GM23338 (cell line): ENCODE data around the gene ERAP2. TPM values are rescaled to one million over a fixed set of nuclear protein-coding genes. Genes with fewer than 3 reads are reported as not detected.

Source experiments
- ATAC-seq: fragments of 200-7000 bp; cut with Tn5 transposase; 3 replicates; pipeline ENCODE4 v1.9.1; 2020
- DNase-seq: peaks from one replicate; pipeline ENCODE4 v3.0.0-alpha.2; 2015; ENCODE audit warnings: low spot score
- H2AFZ ChIP-seq: fragments of 200-600 bp; sonication (generic); 2 replicates; pipeline ENCODE4 v1.8.0; 2016; ENCODE audit warnings: antibody characterized with exemption, mild to moderate bottlenecking, moderate library complexity
- H3F3A ChIP-seq: fragments of 200-600 bp; sonication (generic); replicated peaks from 2 replicates; pipeline ENCODE4 v1.8.0; 2017; ENCODE audit warnings: antibody characterized with exemption, mixed run types, low read depth
- H3K27ac ChIP-seq: fragments of 200-600 bp; sonication (generic); 2 replicates; pipeline ENCODE4 v1.6.1; 2016; ENCODE audit warnings: low read depth
- H3K27me3 ChIP-seq: fragments of 200-600 bp; sonication (generic); 2 replicates; pipeline ENCODE4 v1.8.0; 2016; ENCODE audit warnings: mild to moderate bottlenecking, mixed run types, moderate library complexity; ENCODE audit not compliant: insufficient read depth
- H3K36me3 ChIP-seq: fragments of 200-600 bp; sonication (generic); 2 replicates; pipeline ENCODE4 v1.8.0; 2016; ENCODE audit warnings: mild to moderate bottlenecking; ENCODE audit not compliant: insufficient read depth
- H3K4me1 ChIP-seq: fragments of 200-600 bp; sonication (generic); 2 replicates; pipeline ENCODE4 v1.8.0; 2016; ENCODE audit warnings: mild to moderate bottlenecking, moderate library complexity; ENCODE audit not compliant: insufficient read depth
- H3K4me2 ChIP-seq: fragments of 200-600 bp; sonication (generic); 2 replicates; pipeline ENCODE4 v1.7.1; 2017; ENCODE audit warnings: mixed run types
- H3K4me3 ChIP-seq: fragments of 200-600 bp; sonication (generic); 2 replicates; pipeline ENCODE4 v1.6.1; 2016; ENCODE audit warnings: mixed run types
- H3K79me2 ChIP-seq: fragments of 200-600 bp; sonication (generic); replicated peaks from 2 replicates; pipeline ENCODE4 v1.8.0; 2017; ENCODE audit warnings: mild to moderate bottlenecking; ENCODE audit not compliant: insufficient read depth
- H3K9me2 ChIP-seq: fragments of 200-600 bp; sonication (generic); 2 replicates; pipeline ENCODE4 v1.8.0; 2017; ENCODE audit not compliant: insufficient read depth
- H4K20me1 ChIP-seq: fragments of 200-600 bp; sonication (generic); replicated peaks from 2 replicates; pipeline ENCODE4 v1.8.0; 2017; ENCODE audit warnings: mild to moderate bottlenecking; ENCODE audit not compliant: insufficient read depth
- H3K27ac Mint-ChIP-seq: 2 replicates; pipeline ENCODE4 v1.8.0; 2020; ENCODE audit warnings: inconsistent platforms, mild to moderate bottlenecking, moderate library complexity, mixed read lengths
- H3K27me3 Mint-ChIP-seq: 3 replicates; pipeline ENCODE4 v1.8.0; 2022; ENCODE audit warnings: low read depth, mild to moderate bottlenecking, moderate library complexity, mixed read lengths, inconsistent platforms; ENCODE audit not compliant: insufficient read depth, poor library complexity
- H3K36me3 Mint-ChIP-seq: 3 replicates; pipeline ENCODE4 v1.8.0; 2021; ENCODE audit warnings: low read depth, mild to moderate bottlenecking, inconsistent platforms, moderate library complexity, mixed read lengths
- H3K4me1 Mint-ChIP-seq: 3 replicates; pipeline ENCODE4 v1.8.0; 2020; ENCODE audit warnings: mild to moderate bottlenecking, inconsistent platforms, mixed read lengths
- H3K4me3 Mint-ChIP-seq: 3 replicates; pipeline ENCODE4 v1.8.0; 2021; ENCODE audit warnings: moderate library complexity, mild to moderate bottlenecking, inconsistent platforms, mixed read lengths
- H3K9me3 Mint-ChIP-seq: 3 replicates; pipeline ENCODE4 v1.8.0; 2020; ENCODE audit warnings: moderate library complexity, mild to moderate bottlenecking, inconsistent platforms, mixed read lengths
- CREB1 ChIP-seq: fragments of 250-450 bp; sonication (Bioruptor Pico); IDR thresholded peaks from 2 replicates; pipeline ENCODE4 v1.5.0; 2020; ENCODE audit warnings: low read depth, mild to moderate bottlenecking, moderate library complexity
- CTCF ChIP-seq, 2 experiments: fragments of 200-600 bp in 1 of 2; sonication (generic) in 1 of 2; conservative IDR thresholded peaks; 2 replicates each; pipeline versions ENCODE4 v1.5.1 to v1.6.1; 2016 to 2017; ENCODE audit warnings: antibody characterized with exemption in 2 of 2, low read depth in 2 of 2, mild to moderate bottlenecking in 2 of 2, moderate library complexity in 1 of 2
- EZH2 ChIP-seq: fragments of 200-600 bp; sonication (generic); IDR thresholded peaks from one replicate; pipeline ENCODE4 v1.8.0; 2017; ENCODE audit warnings: antibody characterized with exemption, mild to moderate bottlenecking, low read depth; ENCODE audit not compliant: unreplicated experiment
- EZH2phosphoT487 ChIP-seq: fragments of 200-600 bp; sonication (generic); IDR thresholded peaks from one replicate; pipeline ENCODE4 v1.8.1; 2018; ENCODE audit warnings: antibody characterized with exemption; ENCODE audit not compliant: unreplicated experiment
- JUNB ChIP-seq: IDR thresholded peaks from one replicate; pipeline ENCODE4 v1.6.1; 2016; ENCODE audit warnings: antibody characterized with exemption; ENCODE audit not compliant: unreplicated experiment
- NANOG ChIP-seq: IDR thresholded peaks from 2 replicates; pipeline ENCODE4 v1.6.1; 2016; ENCODE audit warnings: antibody characterized with exemption, borderline replicate concordance
- POLR2AphosphoS5 ChIP-seq: IDR thresholded peaks from 2 replicates; pipeline ENCODE4 v1.6.1; 2016; ENCODE audit warnings: antibody characterized with exemption, low read depth
- STAT1 ChIP-seq: IDR thresholded peaks from one replicate; pipeline ENCODE4 v1.6.1; 2016; ENCODE audit warnings: antibody characterized with exemption; ENCODE audit not compliant: unreplicated experiment
- ZNF114 ChIP-seq: fragments of 250-450 bp; sonication (Bioruptor Pico); IDR thresholded peaks from 2 replicates; pipeline ENCODE4 v1.5.0; 2020; ENCODE audit warnings: mild to moderate bottlenecking, moderate library complexity
- ZNF331 ChIP-seq: fragments of 250-450 bp; sonication (Bioruptor Pico); IDR thresholded peaks from 2 replicates; pipeline ENCODE4 v1.5.0; 2020; ENCODE audit warnings: low read depth, mild to moderate bottlenecking, moderate library complexity
- ZNF462 ChIP-seq: fragments of 250-450 bp; sonication (Bioruptor Pico); IDR thresholded peaks from 2 replicates; pipeline ENCODE4 v1.5.0; 2020; ENCODE audit warnings: mild to moderate bottlenecking, moderate library complexity
- polyA plus RNA-seq: library from polyadenylated mRNA; unstranded; fragments of >200 nt; fragmentation: Nextera tagmentation; extraction: Ambion mirVana; gene quantifications from 2 replicates; pipeline ENCODE4 v1.2.1, GENCODE V29; 2016
- total RNA-seq: library from RNA; depleted of rRNA; stranded (reverse); fragments of >200 nt; shearing (Covaris generic); gene quantifications from 2 replicates; pipeline ENCODE4 v1.2.3, GENCODE V29; 2014
- TF ChIP-seq, protein P1 (sequence below): IDR thresholded peaks from 2 replicates; pipeline ENCODE4 v1.6.1; 2016; ENCODE audit warnings: antibody characterized with exemption
- TF ChIP-seq, protein P2 (sequence below): IDR thresholded peaks from one replicate; pipeline ENCODE4 v1.6.1; 2018; ENCODE audit warnings: antibody characterized with exemption; ENCODE audit not compliant: unreplicated experiment

ERAP2 gene
- total and polyA plus RNA-seq, 2 experiments from 2014 or later: 0.73 TPM; not detected in 1

GRCh38 chr5:96871686-96872085 lies 4.6 kb upstream of the ERAP2 start:
- Mint-ChIP-seq H3K4me1 (peaks cover 31% of the 10 kb centered on the region), H3K9me3 (no peaks in the 10 kb centered on the region), H3K27me3 (no peaks in the 10 kb centered on the region), H3K27ac (no peak overlapping the region), H3K4me3 (no peak overlapping the region), H3K36me3 (no peaks in the 10 kb centered on the region)
- Histone ChIP-seq H2AFZ (no peak overlapping the region), H3K9me2 (no peaks in the 10 kb centered on the region), H3K36me3 (no peaks in the 10 kb centered on the region), H4K20me1 (no peaks in the 10 kb centered on the region), H3K4me1 (peaks cover 15% of the 10 kb centered on the region), H3F3A (no peaks in the 10 kb centered on the region), H3K79me2 (no peaks in the 10 kb centered on the region), H3K4me2 (no peak overlapping the region), H3K27me3 (no peaks in the 10 kb centered on the region), H3K27ac (no peak overlapping the region), H3K4me3 (no peak overlapping the region)
- TF ChIP-seq CTCF (conservative IDR thresholded peaks at IDR 0.05; ENCODE audit: low read depth in 2 of 2) (no peak), EZH2phosphoT487 (no peak), JUNB (no peak), POLR2AphosphoS5 (no peak), ZNF331 (CRISPR knock-in tag) (no peak), EZH2 (no peak), STAT1 (no peak), NANOG (no peak), ZNF462 (CRISPR knock-in tag) (no peak), CREB1 (no peak), ZNF114 (no peak)
- TF ChIP-seq, protein P1, sequence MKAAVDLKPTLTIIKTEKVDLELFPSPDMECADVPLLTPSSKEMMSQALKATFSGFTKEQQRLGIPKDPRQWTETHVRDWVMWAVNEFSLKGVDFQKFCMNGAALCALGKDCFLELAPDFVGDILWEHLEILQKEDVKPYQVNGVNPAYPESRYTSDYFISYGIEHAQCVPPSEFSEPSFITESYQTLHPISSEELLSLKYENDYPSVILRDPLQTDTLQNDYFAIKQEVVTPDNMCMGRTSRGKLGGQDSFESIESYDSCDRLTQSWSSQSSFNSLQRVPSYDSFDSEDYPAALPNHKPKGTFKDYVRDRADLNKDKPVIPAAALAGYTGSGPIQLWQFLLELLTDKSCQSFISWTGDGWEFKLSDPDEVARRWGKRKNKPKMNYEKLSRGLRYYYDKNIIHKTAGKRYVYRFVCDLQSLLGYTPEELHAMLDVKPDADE: no peak
- TF ChIP-seq, protein P2, sequence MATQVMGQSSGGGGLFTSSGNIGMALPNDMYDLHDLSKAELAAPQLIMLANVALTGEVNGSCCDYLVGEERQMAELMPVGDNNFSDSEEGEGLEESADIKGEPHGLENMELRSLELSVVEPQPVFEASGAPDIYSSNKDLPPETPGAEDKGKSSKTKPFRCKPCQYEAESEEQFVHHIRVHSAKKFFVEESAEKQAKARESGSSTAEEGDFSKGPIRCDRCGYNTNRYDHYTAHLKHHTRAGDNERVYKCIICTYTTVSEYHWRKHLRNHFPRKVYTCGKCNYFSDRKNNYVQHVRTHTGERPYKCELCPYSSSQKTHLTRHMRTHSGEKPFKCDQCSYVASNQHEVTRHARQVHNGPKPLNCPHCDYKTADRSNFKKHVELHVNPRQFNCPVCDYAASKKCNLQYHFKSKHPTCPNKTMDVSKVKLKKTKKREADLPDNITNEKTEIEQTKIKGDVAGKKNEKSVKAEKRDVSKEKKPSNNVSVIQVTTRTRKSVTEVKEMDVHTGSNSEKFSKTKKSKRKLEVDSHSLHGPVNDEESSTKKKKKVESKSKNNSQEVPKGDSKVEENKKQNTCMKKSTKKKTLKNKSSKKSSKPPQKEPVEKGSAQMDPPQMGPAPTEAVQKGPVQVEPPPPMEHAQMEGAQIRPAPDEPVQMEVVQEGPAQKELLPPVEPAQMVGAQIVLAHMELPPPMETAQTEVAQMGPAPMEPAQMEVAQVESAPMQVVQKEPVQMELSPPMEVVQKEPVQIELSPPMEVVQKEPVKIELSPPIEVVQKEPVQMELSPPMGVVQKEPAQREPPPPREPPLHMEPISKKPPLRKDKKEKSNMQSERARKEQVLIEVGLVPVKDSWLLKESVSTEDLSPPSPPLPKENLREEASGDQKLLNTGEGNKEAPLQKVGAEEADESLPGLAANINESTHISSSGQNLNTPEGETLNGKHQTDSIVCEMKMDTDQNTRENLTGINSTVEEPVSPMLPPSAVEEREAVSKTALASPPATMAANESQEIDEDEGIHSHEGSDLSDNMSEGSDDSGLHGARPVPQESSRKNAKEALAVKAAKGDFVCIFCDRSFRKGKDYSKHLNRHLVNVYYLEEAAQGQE: no peak
- DNase-seq (no peak), ATAC-seq (no peak)
